GM20000 (cell line): Measurements from ENCODE around the gene PRDM16.

Source experiments
- DNase-seq: peaks from one replicate; pipeline ENCODE4 v3.0.0; 2012; ENCODE audit warnings: low spot score
- TF ChIP-seq, protein P1 (sequence below): IDR thresholded peaks from 2 replicates; pipeline ENCODE4 v1.5.1; 2012; ENCODE audit warnings: mild to moderate bottlenecking, control low read depth; ENCODE audit errors: extremely low read depth, missing control alignments

The PRDM16 gene

DNA sequence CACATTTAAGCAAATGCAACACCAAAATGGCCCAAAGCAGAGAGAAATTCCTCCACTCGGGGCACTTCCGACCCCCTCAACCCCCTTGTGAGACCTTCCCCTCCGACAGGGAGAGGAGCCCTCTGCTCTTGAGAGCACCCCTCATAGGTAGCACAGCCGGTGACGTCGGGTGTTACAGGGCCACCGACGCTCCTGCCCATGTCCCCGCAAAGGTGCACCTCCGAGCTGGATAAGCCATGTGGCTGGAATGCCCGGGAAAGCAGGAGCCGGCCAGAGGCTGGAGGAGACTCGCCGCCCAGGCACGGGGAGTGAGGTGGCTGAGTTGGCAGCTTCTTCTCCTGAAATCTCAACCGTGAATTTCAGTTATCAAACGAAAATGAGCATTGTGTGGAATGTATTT, 318.4 kb downstream of the PRDM16 start:
- DNase-seq: no peak
- TF ChIP-seq, protein P1, sequence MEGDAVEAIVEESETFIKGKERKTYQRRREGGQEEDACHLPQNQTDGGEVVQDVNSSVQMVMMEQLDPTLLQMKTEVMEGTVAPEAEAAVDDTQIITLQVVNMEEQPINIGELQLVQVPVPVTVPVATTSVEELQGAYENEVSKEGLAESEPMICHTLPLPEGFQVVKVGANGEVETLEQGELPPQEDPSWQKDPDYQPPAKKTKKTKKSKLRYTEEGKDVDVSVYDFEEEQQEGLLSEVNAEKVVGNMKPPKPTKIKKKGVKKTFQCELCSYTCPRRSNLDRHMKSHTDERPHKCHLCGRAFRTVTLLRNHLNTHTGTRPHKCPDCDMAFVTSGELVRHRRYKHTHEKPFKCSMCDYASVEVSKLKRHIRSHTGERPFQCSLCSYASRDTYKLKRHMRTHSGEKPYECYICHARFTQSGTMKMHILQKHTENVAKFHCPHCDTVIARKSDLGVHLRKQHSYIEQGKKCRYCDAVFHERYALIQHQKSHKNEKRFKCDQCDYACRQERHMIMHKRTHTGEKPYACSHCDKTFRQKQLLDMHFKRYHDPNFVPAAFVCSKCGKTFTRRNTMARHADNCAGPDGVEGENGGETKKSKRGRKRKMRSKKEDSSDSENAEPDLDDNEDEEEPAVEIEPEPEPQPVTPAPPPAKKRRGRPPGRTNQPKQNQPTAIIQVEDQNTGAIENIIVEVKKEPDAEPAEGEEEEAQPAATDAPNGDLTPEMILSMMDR: no peak

DNA sequence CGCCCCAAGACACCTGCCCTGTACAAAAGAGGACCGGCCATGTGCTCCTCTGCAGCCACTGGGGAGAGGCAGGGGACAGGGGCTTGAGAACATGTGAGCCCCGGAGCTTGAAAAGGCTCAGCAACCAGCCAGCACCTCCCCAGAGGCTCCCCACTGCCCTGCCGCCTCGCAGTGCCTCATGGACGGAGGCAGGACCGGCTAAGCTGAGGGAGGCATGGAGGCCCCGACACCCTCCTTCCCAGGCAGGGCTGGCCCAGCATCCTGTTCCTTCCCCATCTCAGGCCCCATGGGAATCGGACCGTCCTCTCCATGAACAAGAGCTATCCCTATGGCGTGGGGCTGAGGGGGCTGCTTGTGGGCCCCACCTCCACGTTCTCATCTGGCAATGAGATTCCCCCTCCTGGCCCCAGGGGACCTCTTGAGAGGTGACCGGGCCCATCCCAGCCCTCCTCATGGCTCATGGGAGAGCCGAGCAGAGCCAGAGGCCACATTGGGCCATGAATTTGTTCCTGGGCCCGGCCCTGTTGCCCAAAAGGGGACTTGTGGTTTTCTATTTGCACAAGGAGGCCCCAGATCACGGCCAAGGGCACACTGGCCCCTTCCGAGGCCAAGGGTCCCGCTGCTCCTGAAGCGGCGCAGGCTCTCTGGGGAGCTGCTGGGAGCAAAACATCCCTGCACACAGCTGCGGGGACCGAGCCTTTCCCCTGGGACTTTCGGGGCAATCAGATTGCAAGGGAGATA, 320.3 kb downstream of the PRDM16 start:
- TF ChIP-seq, protein P1: no peak
- no peak for DNase-seq

DNA sequence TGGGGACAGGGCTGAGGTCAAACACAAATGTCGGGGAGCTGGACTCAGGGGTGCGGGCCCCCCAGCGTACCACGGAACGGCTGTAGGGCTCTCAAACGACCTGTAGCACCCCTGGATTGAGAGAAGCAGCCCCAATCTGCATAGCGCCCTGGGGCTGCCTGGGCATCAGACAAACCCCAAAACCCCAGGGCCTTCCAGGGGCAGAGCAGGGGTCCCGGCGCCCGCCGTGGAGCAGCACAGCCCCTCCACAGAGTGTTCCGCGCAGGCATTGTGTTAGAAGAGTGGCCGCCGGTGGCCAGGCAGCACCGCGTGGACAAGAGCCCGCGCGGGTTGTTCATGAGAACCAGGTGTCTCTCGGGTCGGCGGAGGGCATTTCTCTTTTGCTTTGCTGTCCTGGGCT, 321.3 kb downstream of the PRDM16 start:
- DNase-seq: no peak
- TF ChIP-seq, protein P1: no peak

DNA sequence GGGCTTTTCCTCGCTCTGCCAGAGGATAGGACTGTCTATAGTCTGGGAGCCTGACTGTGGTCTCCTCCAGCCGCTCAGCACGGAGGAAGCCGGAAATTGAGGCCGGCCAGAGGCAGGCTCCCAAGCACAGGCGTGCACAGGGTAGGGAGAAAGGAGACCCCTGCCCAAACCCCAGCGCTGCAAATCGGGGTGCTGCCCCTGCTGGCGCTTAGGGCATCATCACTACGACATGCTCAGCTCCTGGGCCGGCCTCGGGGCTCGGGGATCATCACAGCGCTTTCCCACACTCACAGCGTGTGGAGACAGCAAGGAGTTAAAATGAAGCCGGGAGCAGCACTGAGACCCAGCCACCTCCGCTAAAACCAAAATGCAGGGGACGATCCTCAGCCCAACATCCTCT, 322.7 kb downstream of the PRDM16 start:
- TF ChIP-seq, protein P1: no peak
- no peak for DNase-seq

DNA sequence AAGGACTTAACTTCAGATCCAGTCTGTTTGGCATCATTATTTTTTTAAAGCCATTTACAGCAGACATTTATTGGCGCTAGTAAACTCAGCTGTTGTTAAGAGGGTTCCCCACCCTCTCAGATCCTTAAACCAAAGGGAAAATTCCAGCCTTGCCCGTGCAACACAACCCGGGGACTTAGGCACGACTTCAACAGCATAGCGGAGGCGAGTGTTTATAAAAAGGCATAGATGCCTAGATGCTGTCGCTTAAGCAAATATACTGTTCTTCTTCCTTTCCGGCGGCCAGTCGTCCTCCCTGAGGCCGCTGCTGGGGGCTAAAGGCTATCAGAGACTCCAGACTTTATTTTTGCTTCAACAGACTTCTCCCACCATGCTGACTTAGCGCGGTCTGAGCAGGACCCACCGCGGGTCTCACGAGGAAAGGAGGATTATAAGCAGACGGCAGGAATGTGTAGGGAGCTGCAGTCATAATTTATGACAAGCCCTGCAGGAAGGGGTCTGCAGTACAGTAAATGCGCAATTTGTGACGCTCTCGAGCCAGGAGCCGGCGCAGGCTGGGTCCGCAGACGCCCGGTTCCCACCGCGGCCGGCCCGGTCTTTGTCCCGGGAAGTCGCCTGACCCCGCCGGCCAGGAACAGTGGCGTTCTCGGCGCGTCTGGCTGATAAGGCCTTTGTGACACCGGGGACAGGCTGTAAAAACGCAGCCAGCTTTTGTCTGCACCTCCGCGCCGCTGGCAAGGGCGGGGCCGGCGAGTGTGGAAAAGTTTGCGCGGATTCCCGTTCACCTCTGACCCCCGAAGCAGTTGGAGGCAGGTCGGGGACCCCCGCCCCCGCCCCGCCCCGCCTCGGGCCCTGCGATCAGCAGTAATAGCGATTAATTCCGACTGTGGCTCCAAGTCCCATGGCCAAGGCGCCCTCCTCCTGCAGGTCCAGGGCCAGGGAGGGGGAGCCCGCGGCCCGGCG, 324.3 kb downstream of the PRDM16 start:
- TF ChIP-seq, protein P1: no peak
- DNase-seq: no peak

DNA sequence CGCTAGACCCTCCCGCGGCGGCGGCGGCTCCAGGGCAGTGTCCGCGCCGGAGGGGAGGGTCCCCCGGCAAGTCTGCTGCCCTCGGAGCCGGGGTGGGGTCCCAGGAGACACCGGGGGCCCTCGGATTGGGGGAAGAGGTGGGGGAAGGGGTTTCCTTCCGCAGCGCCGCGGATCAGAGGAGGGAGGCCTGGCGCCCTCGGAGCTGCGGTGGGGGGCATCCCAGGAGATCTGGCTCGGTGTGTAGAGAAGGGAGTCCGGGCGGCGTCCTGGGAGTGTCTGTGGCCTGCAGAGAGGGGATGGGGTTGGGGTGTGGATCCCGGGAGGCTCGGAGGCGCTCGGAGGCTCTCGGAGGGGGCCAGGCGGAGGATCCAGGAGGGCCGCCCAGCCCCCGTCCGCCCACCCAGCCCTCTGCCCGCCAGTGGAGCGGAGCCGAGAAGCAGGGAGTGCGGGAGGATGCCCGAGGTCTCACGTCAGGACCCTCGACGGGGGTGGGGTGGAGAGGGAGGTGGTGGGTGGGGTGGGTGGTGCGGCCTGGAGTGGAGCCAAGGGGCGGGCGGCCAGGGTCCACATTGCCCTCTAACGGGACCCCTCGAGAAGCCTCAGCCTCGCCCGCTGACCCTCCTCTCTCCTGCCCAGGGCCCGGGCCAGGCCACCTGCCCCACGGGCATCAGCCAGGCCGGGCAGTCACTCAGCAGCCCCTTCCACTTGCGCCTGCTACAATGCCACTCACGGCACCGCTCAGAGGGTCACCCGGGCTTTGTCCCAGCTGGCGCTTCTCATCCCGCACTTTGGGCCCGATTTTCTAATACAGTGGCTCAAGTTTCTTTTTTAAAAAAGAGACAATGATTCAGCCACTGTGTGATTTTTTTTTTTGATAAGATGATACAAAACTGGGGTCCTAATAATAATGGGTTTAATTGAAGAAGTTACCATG, 325.3 kb downstream of the PRDM16 start:
- DNase-seq: no peak
- TF ChIP-seq, protein P1: no peak
